AML-193 (cell line): ENCODE results near the gene RPL18A.

Source experiments
- DNase-seq, 2 experiments: peaks; one replicate each; lab custom pipeline; 2025; lab: John Stamatoyannopoulos, UW

Gene RPL18A

GRCh38 chr19:17910791-17911360, 51.2 kb downstream of the RPL18A start:
- DNase-seq, result no peak
